HG03565 (cell line): ENCODE measurements around the gene KIAA1549.

Experiments used
- ATAC-seq: cut with Tn5 transposase; IDR thresholded peaks from one replicate; pipeline ENCODE4 v1.9.1; 2021; ENCODE audit warnings: mild to moderate bottlenecking, moderate library complexity; ENCODE audit not compliant: unreplicated experiment

The KIAA1549 gene

GRCh38 chr7:138975343-138976104 is 5.7 kb downstream of the KIAA1549 start:
- ATAC-seq = no peak

GRCh38 chr7:138974675-138975292 is 6.4 kb downstream of the KIAA1549 start:
- ATAC-seq = no peak

GRCh38 chr7:138974103-138974502 is 7.1 kb downstream of the KIAA1549 start:
- ATAC-seq = no peak

- ATAC-seq = no peak
Observed at GRCh38 chr7:138970952-138971351, 10.2 kb downstream of the KIAA1549 start.

GRCh38 chr7:138970446-138970845 is 10.7 kb downstream of the KIAA1549 start:
- no peak for ATAC-seq

- ATAC-seq = no peak
Observed at GRCh38 chr7:138967159-138967558, 14.0 kb downstream of the KIAA1549 start.

GRCh38 chr7:138964624-138965436 is 16.4 kb downstream of the KIAA1549 start:
- ATAC-seq = no peak

- ATAC-seq = no peak
Observed at GRCh38 chr7:138963675-138964074, 17.5 kb downstream of the KIAA1549 start.

GRCh38 chr7:138962561-138963270 is 18.5 kb downstream of the KIAA1549 start:
- no peak for ATAC-seq

GRCh38 chr7:138961159-138961558 is 20.0 kb downstream of the KIAA1549 start:
- ATAC-seq = no peak

GRCh38 chr7:138958391-138958956 is 22.7 kb downstream of the KIAA1549 start:
- no peak for ATAC-seq

GRCh38 chr7:138957753-138958390 is 23.3 kb downstream of the KIAA1549 start:
- no peak for ATAC-seq

- ATAC-seq = no peak
Observed at GRCh38 chr7:138957217-138957616, 24.0 kb downstream of the KIAA1549 start.

- ATAC-seq = no peak
Observed at GRCh38 chr7:138954545-138955475, 26.4 kb downstream of the KIAA1549 start.

GRCh38 chr7:138952791-138953190 is 28.4 kb downstream of the KIAA1549 start:
- ATAC-seq = no peak

- ATAC-seq = no peak
Observed at GRCh38 chr7:138951953-138952352, 29.2 kb downstream of the KIAA1549 start.

GRCh38 chr7:138949421-138950088 is 31.6 kb downstream of the KIAA1549 start:
- no peak for ATAC-seq

GRCh38 chr7:138948403-138948802 is 32.8 kb downstream of the KIAA1549 start:
- ATAC-seq = no peak

GRCh38 chr7:138945821-138946220 is 35.4 kb downstream of the KIAA1549 start:
- ATAC-seq = no peak
